ENCODE measurements around the gene EXOC2.
"Not testable (repeated sequence)": the region's sequence is repeated elsewhere in the genome, so short reads cannot be mapped to it uniquely, and the experiment has no call there.

Gene EXOC2

DNA sequence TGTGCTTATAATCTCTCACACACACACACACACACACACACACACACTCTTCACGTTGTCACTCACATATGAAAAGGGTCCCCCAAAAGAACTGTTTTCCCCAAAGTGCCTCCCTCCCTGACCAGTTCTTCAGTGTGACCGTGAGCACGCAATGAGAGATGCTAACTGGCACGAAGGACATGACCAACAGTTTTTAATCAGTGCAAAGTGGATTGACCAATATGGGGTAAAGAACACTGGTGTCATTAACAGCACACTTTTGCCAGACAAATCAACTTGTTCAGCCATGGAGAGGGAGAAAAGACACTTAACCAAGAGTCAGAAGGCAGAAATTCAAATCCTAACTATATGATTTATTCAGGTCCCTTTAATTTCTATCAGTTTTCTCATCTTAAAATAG lies 15.0 kb downstream of the EXOC2 start:
- DNase-seq, result no peak

DNA sequence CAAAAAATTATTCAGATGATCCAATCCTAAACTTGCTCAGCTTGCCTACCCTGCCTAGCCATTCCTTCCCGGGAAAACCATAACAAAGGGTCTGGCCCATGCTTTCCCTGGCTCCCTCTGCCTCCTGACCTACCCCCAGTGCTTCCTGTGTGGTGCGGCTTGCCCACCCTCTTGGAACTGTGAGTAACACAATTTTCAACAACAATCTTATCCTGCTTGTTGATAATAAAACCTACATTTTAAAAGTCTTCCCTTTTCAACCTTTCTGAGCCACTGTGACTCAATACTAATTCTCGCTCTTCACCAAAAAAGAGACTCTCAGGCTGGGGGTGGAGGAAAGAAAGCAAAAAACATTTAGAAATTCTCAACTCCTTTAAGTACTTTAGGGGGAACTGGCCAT lies 18.0 kb downstream of the EXOC2 start:
- no peak for DNase-seq

DNA sequence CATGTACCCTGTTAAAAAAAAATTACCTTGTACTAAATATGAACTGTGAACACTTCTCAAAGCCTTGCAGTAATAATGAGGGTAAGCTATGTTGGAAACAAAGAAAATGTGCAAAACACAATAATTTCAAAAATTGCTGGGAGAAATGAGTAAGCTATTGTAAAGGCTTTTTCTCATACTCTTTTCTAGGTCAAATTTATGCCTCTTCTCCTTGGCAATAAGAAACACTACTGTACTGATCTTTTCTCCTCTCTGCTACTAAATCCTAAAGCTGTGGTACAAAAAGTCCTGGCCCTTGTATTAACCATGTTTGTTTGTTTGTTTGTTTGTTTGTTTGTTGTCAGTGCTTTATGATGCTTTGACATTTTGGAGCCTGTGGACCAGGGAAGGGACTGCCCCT lies 18.5 kb downstream of the EXOC2 start:
- no peak for DNase-seq

DNA sequence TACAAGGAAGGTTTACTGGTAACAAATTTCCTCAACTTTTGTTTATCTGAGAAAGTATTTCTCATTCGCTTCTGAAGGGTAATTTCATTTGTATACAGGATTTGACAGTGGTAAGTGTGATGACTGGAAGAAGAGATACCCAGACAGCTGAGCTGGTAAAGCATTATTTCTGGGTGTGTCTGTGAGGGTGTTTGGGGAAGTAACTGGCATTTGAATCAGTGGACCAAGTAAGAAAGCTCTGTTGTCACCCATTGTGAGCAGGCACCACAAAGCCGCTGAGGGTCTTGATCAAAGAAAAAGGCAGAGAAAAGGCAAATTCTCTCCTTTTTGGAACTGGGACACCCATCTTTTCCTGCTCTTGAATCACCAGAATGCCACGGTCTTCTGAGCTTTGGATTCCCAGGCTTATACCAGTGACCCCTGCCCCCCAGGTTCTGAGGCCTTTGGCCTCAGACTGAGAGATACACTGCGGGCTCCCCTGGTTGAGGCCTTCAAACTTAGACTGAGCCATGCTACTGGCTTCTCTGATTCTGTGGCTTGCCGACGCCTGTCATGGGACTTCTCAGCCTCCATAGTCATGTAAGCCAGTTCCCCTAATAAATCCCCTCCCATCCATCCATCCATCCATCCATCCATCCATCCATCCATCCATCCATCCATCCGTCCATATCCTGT lies 25.5 kb downstream of the EXOC2 start:
- no peak for DNase-seq

DNA sequence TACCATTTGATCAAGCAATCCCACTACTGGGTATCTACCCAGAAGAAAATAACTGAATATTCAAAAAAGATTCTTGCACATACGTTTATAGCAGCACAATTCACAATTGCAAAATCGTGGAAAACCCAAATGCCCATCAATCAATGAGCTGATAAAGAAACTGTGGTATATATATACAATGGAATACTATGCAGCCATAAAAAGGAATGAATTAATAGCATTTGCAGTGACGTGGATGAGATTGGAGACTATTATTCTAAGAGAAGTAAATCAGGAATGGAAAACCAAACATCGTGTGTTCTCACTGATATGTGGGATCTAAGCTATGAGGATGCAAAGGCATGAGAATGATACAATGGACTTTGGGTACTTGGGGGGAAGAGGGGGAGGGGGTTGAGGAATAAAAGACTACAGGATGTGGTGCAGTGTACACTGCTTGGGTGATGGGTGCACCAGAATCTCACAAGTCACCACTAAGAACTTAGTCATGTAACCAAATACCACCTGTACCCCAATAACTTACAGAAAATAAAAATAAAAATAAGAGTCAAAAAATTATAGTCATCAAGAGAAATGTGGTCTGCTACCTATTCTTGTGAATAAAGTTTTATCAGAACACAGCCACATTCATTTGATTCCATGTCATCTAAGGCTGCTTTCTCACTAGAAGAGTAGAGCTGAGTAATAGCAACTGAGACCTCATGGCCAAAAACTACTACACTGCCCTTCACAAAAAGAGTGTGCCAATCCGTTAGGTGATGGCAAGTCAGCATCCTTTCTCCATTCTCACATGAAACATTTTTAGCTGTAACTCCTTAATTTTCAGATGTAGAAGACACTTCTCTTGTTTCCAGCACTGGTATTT lies 27.3 kb downstream of the EXOC2 start:
- DNase-seq, result no peak

DNA sequence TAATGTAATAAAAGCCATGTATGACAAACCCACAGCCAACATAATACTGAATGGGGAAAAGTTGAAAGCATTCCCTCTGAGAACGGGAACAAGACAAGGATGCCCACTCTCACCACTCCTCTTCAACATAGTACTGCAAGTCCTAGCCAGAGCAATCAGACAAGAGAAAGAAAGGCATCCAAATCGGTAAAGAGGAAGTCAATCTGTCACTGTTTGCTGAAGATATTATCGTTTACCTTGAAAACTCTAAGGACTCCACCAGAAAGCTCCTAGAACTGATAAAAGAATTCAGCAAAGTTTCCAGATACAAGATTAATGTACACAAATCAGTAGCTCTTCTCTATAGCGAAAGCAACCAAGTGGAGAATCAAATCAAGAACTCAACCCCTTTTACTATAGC lies 29.2 kb downstream of the EXOC2 start:
- DNase-seq, result not testable (repeated sequence)

DNA sequence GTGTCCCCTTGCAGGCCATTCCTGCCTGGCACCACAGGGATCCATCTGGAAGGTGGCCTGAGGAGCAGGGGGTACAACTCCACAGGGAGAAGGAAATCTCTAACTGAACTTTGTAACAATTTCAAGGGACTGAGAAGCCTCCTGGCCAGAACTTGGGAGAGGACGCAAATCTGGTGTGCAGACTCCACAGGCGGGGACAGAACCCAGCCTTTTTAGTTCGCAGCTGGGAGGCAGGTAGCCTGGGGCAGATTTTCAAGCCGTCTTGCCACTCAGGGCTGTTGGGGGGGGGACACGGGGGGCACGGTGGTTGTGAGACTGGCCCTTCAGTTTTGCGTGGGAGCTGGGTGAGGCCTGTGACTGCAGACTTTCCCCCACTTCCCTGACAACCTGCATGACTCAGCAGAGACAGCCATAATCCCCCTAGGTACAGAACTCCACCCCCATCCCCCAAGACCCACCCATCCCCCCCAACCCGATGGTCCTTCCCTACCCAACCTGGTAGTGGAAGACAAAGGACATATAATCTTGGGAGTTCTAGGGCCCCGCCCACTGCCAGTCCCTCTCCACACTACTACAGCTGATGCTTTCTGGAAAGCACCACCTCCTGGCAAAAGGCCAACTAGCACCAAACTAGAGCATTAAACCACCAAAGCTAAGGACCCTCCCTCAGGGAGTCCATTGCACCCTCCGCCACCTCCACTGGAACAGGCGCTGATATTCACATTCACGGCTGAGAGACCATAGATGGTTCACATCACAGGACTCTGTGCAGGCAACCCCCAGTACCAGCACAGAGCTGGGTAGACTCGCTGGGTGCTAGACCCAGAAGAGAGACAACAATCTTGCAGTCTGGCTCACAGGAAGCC lies 33.0 kb downstream of the EXOC2 start:
- DNase-seq, result no peak

DNA sequence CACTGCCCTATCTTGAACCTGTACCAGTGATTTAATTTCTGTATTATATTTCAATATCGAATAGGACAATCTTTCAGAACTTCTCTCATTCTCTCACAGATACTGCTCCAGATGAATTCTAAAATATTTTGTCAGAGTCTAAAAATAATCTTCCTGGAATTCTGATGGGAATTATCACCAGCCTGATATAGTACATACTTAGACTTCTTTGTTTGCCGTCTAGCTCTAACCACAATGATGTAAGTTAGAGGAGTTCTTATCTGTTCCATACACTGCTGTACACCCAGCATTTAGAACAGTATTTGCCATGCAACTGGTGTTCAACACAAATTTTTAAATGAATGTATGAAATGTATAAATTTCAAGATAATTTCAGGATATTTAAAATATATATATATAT lies 34.7 kb downstream of the EXOC2 start:
- DNase-seq, result no peak

DNA sequence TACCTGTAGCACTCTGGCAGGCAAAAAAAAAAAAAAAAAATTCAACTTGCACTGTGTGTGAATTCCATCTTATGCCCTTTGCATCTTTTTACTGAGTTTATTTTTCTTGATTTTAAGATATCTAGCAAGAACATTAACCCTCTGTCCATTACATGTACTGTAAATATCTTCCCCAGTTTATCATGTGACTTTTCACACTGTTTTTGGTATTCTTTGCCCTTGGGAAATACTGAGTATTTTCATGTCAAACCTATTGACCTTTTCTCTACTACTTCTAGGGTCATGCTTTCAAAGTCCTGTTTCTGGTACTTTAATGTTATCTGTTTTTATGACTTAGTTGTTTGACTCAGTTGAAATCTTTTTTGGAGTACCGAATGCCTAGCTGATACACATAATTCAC lies 35.2 kb downstream of the EXOC2 start:
- no peak for DNase-seq

DNA sequence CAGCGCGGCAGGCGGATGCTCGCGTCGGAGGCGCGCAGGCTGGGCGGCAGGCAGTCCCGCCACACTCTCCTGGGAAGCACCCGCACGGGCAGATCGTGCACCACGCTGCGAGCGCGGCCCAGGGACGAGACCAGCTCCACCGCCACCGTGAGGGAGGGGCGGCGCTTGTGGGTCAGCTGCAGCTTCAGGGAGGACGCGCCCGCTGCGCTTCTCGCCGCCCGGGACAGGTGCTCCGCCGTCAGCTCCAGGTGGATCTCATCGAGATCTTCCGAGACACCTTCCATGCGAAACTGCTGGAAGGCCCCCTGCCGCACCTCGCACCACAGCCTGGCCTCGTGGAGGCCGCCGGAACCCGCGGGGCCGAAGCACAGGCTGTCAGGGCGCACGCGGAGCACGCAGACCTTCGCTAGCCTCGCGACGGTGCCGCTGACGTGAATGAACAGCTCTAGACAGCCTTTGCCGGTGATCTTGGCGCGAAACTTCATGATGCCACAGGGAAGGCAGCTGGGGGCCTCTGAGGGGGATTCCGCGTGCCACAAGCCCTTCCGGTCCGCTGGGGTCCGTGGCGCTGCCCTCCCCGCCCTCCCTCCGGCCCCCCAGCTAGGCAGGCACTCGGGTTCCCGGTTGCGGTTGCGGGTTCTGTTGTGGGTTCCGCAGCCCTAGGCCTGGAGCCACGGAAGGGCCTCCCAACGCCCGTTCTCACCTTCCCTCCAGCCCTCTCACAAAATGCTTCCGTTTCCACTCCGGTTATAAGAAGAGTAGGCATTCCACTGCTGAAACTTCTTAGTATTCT lies 36.3 kb downstream of the EXOC2 start, which contains the start of gene HUS1B:
Gene HUS1B (minus strand): TSS at position 641 of the 793 bp plus-strand sequence. CDS start 156 bp downstream, at position 485.
- DNase-seq, result no peak

DNA sequence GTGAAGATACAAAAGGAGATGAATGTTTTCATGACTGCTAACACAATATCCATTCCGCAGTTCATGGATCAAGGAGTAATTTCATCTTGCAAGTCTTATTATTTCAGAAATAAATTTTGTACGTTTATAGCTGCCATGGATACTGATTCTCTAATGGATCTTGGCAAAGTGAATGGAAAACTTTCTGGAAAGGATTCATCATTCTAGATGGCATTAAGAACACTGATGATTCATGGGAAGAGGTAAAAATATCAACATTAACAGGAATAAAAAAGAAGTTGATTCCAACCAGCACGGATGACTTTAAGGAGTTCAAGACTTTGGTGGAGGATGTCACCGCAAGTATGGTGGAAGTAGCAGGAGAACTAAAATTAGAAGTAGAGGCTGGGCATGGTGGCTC lies 38.8 kb downstream of the EXOC2 start:
- no peak for DNase-seq

DNA sequence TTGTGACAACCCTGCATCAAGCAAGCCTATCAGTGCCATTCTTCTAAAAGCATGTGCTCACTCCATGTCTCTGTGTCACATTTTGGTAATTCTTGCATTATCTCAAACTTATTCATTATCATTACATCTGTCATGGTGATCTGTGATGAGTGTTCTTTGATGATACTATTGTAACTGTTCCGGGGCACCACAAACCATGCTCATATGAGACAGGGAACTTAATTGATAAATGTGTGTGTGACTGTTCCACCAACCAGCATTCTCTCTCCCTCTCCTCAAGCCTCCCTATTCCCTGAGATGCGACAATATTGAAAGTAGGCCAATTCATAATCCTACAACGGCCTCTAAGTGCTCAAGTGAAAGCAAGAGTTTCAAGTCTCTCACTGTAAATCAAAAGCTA lies 40.1 kb downstream of the EXOC2 start:
- DNase-seq, result no peak

DNA sequence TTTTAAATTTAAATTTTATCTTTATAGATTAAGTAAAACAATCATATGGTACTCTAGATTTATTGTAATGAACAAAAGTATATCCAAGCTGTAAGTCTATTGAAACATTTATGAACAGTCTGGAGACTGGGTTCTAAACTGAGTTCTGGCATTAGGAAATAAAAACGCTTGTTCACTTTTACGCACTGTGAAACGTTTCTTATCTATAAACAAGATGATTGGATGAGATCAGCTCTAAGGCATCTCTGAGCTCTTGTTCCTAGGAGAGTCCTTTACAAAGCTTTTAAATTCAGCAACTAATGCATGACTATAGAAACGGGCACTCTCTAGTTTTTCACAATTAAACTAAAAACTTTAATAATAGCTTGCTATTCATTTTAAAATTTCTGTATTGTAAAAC lies 42.8 kb downstream of the EXOC2 start:
- no peak for DNase-seq

DNA sequence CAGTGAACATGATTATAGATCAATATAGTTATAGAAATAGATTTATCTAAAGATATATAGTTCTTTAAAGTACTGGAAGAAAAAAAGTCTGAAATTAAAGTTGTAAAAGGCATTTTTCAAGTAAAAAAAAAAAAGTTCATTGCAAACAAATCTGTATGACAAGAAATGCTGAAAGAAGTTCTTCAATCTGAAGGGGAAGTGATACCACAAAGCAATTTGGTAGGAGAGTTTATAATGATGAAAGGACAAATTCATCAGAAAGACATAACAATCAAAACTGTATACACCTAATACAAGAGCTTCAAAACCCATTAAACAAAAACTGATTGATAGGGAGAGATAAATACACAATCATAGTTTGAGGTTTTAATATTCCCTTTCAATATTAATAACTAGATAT lies 50.1 kb downstream of the EXOC2 start:
- no peak for DNase-seq

DNA sequence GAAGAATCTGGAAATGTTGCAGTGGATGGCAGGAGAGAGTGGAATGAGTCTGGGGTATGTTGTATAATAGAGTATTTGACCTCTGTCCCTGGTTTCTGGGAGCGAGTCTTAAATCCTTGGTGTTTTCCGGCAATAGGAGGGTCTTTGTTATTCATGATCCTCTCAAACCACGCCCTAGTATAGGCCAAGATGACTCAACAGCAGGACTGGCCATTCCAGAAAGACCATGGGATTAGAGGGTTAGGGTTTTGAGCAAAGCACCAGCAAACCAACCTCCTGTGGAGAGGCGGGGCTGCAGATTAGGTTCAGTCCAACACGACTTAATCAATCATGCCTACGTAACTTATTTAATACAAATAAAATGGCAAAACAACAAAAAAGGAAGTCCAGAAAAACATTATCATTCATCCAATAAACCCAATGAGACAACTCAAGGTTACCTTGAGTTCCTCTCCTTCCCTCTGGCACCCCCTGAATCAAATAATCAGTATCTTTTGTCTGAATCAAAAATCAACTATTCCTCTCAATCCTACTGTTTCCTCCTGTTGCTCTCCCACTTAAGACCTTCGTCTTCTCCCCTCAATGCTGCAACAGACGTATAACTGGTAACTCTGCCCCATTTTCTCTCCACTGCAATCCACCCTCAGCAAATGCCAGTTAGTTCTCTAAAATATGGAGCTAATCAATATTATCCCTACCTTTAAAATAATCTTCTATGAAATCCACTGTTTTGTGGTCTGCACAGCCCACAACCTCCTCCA lies 51.5 kb downstream of the EXOC2 start:
- no peak for DNase-seq

DNA sequence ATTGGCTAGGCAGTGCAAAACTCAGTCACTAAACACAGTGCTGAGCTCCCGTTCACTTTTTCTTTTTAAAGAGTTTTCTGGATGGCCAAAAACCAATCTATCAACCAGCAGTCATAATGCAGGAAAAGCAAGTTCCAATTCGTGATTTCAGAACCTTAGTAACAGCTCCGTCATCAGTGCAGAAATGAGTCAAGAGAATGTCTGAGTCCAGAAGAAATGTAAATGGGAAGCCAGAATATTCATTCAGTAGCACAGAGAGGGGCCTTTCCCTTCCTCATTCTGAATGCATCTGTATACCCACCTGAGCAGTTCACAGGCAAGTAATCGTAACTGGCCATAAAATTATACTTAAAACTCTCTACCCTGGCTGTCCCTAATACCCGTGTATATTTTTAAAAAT lies 56.5 kb downstream of the EXOC2 start:
- DNase-seq, result no peak

DNA sequence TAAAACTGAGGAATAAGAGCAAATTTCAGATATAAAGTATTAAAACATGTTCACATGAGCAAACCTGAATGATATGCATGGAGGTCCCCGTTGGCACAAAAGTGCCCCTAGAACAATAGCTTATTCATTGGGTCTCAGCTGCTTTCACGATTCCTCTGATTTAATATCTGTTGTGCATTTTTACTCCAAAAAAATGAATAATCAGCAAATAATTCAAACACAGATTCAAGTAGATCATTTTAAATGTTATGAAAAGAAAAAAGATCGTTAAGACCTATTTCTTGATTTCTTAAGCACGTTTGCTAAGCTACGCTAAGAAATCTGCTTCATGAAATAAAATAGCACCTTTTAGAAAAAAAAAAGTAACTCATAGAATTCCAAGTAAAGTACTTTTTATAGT lies 57.7 kb downstream of the EXOC2 start:
- DNase-seq, result no peak

DNA sequence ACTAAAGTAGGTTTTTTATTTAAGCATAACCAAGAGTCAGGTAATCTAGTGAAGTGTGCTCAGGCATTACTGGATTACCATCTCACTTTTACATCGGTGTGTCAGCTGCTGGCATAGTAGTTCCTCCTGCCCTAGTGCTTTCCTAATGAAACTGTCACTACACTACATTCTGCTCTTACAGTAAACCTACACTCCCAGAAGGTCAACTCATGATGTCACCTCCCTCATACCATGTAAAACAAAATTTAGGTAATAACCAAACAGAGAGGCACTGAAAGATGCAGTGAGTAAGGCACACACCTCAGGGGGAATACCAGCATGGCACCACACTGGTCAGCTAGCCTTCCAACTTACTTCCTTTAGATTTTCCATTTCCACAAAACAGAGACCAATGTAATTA lies 59.3 kb downstream of the EXOC2 start:
- DNase-seq, result no peak

DNA sequence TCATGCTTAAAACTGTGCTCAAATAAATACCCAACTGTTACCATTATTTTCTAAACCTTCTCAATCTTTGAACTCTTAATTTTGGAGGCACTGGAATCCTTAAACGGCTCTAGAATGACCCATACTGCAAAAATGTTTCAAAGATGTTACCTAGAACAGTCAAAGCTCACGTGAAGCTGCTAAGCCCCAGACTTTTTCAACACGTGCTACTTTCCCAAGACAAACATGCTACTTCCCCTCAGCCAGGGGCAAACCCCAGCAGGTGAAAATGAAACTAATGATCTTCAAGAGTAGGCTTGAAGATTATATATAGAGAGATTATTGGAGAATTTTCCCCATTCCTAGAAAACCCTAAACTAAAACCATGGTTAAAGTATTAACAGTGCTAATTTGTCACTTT lies 64.2 kb downstream of the EXOC2 start:
- DNase-seq, result no peak

DNA sequence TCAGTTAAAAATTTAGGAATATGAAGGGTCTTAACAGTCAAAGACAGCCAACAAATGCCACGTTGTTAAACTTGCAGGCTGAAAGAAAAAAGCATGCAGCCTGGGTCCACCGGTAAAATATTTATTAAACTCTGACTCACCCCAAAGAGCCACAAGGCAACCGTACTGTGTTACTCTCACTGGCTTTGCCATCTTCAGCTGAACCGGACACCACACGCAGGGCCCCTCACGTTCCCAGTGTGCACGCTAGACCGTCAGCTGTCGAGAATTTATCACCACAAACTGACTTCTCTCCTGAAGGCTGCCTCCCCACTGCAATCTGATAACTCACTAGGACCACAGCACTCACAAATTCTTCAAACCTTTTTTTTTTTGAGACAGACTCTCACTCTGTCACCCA lies 66.7 kb downstream of the EXOC2 start:
- DNase-seq, result no peak

DNA sequence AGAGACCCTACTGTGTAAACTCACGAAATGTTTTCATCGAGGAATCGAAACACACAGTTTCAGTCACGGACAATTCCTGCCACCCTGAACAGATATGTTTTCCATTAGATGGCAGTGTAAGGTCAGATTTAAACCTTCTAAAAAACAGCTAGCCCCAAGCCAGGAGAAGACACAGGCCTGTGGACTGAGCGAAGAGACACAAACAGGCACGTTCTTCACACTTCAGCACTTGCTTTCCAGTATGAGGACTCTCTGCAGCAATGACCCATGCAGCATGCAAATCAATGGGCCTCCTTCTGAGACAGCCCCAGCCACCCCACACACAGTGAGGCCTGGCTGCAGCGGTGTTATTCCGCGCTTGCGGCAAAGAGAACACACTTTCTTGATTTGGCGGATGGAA lies 68.0 kb downstream of the EXOC2 start:
- no peak for DNase-seq

DNA sequence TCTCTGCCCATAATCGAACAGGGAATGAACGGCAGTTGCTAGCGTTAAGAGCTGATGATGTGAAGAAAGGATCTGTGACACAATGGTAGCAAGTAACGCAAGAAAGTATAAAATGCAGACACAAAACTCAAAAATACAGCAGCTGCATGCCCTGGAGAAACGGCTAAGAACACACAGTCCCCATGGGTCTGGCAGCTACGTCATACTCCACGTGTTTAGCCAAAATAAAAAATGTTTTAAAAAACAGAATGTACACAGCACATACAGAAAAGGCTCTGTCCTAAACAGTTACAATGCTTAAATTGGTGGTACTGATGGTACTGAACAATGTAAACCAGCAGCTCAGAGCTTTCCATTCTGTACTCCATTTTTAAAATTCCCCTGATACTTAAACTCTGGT lies 70.5 kb downstream of the EXOC2 start:
- no peak for DNase-seq

Measured in NCI-H1105 treated with DMSO at 0.1 percent for 48 hours (cell line).